GM18507 (cell line): Measurements from ENCODE around the gene CX3CR1.
A peak's percentile ranks its signal among the peaks of the same experiment; 100 is the strongest.
"Not testable (repeated sequence)": the region's sequence is repeated elsewhere in the genome, so short reads cannot be mapped to it uniquely, and the experiment has no call there.

ENCODE experiments used
- DNase-seq: peaks from one replicate; pipeline ENCODE4 v3.0.0; 2011; ENCODE audit warnings: low read depth; ENCODE audit not compliant: insufficient read length; ENCODE audit errors: extremely low spot score
- FAIRE-seq: peaks from 2 replicates; lab custom pipeline; 2011; peaks lifted over from hg19 to GRCh38; lab: Jason Lieb, UNC

Gene CX3CR1

GRCh38 chr3:39279745-39280517 is at the start of gene CX3CR1:
Gene CX3CR1, minus strand, starts transcription at chr3:39280036. Its CDS starts 13,527 bp downstream, at chr3:39266509.
- FAIRE-seq, result no peak
- no peak for DNase-seq

- FAIRE-seq, result peak; percentile 48
- no peak for DNase-seq
Measured at GRCh38 chr3:39329493-39329892, 49.7 kb upstream of the CX3CR1 start, which contains the start of gene CCR8. Gene CCR8, plus strand, starts transcription at chr3:39329709. Its CDS starts 2,623 bp downstream, at chr3:39332332.

- DNase-seq, result no peak
- peak; percentile 87 for FAIRE-seq
Measured at GRCh38 chr3:39327746-39328349, 48.0 kb upstream of the CX3CR1 start.

GRCh38 chr3:39327053-39327745 is 47.4 kb upstream of the CX3CR1 start:
- FAIRE-seq, result peak; percentile 15
- no peak for DNase-seq

- FAIRE-seq (no peak), DNase-seq (no peak)
Measured at GRCh38 chr3:39325236-39325635, 45.4 kb upstream of the CX3CR1 start.

GRCh38 chr3:39323494-39323893 is 43.7 kb upstream of the CX3CR1 start:
- no peak for DNase-seq
- FAIRE-seq, result no peak

- DNase-seq, result no peak
- FAIRE-seq, result no peak
Measured at GRCh38 chr3:39322936-39323335, 43.1 kb upstream of the CX3CR1 start.

GRCh38 chr3:39322209-39322715 is 42.4 kb upstream of the CX3CR1 start:
- not testable (repeated sequence) for FAIRE-seq, DNase-seq

GRCh38 chr3:39321574-39321983 is 41.7 kb upstream of the CX3CR1 start:
- FAIRE-seq, result peak; percentile 45
- not testable (repeated sequence) for DNase-seq

- DNase-seq (no peak), FAIRE-seq (no peak)
Measured at GRCh38 chr3:39319249-39319648, 39.4 kb upstream of the CX3CR1 start.

GRCh38 chr3:39318301-39318700 is 38.5 kb upstream of the CX3CR1 start:
- no peak for FAIRE-seq
- no peak for DNase-seq

- DNase-seq (no peak), FAIRE-seq (no peak)
Measured at GRCh38 chr3:39317571-39318169, 37.8 kb upstream of the CX3CR1 start.

- FAIRE-seq (no peak), DNase-seq (no peak)
Measured at GRCh38 chr3:39315420-39315819, 35.6 kb upstream of the CX3CR1 start.

- FAIRE-seq, result no peak
- DNase-seq, result no peak
Measured at GRCh38 chr3:39313289-39313688, 33.5 kb upstream of the CX3CR1 start.

- DNase-seq (no peak), FAIRE-seq (peak; percentile 9)
Measured at GRCh38 chr3:39302178-39302577, 22.3 kb upstream of the CX3CR1 start.

- FAIRE-seq (no peak), DNase-seq (no peak)
Measured at GRCh38 chr3:39299279-39299678, 19.4 kb upstream of the CX3CR1 start.

GRCh38 chr3:39296197-39297077 is 16.6 kb upstream of the CX3CR1 start:
- FAIRE-seq, result peak; percentile 59
- DNase-seq, result no peak

GRCh38 chr3:39295184-39295775 is 15.4 kb upstream of the CX3CR1 start:
- FAIRE-seq (peak; percentile 92), DNase-seq (no peak)
